A549 (cell line): ENCODE results near the gene HS6ST2. TPM values are rescaled to one million over a fixed set of nuclear protein-coding genes. Genes with fewer than 3 reads are reported as not detected.
"Not testable (repeated sequence)": the region's sequence is repeated elsewhere in the genome, so short reads cannot be mapped to it uniquely, and the experiment has no call there.

Experiments used
- ATAC-seq, 2 experiments: fragments of 200-7000 bp in 1 of 2; fragments of >200 bp in 1 of 2; cut with Nextera tagmentation in 1 of 2; cut with Tn5 transposase in 1 of 2; 3 replicates each; pipeline versions ENCODE4 v1.8.0 to v1.9.1; 2018 to 2020; ENCODE audit warnings: mild to moderate bottlenecking in 1 of 2, moderate library complexity in 1 of 2
- CTCF ChIA-PET: fragments of 300-600 bp; sonication (Branson Sonifier 250); formaldehyde crosslinking; extraction: SDS; loops from one replicate; lab custom pipeline; 2021; ENCODE audit warnings: antibody characterized with exemption, inconsistent platforms; lab: Yijun Ruan, JAX
- POLR2A ChIA-PET: fragments of 350-600 bp; formaldehyde crosslinking; extraction: SDS; loops from one replicate; lab custom pipeline; 2021; ENCODE audit warnings: antibody characterized with exemption, inconsistent platforms; lab: Yijun Ruan, JAX
- DNase-seq, 2 experiments: peaks; one replicate each; pipeline versions ENCODE4 v3.0.0 to v3.0.0-alpha.2; 2011 to 2016; ENCODE audit warnings: low read depth in 1 of 2, low spot score in 1 of 2
- FAIRE-seq: peaks from 2 replicates; lab custom pipeline; 2011; peaks lifted over from hg19 to GRCh38; lab: Jason Lieb, UNC
- H3K27ac ChIP-seq, 2 experiments: fragments of >200 bp; sonication (Bioruptor Twin); formaldehyde crosslinking; 3 replicates each; pipeline ENCODE4 v1.5.1; 2016 to 2017
- H3K4me1 ChIP-seq: fragments of >200 bp; sonication (Bioruptor Twin); formaldehyde crosslinking; 3 replicates; pipeline ENCODE4 v1.6.1; 2016
- H3K4me2 ChIP-seq: fragments of >200 bp; sonication (Bioruptor Twin); formaldehyde crosslinking; 3 replicates; pipeline ENCODE4 v1.6.1; 2016
- H3K4me3 ChIP-seq: fragments of >200 bp; sonication (Bioruptor Twin); formaldehyde crosslinking; 3 replicates; pipeline ENCODE4 v1.5.1; 2016
- H3K9me3 ChIP-seq: fragments of >200 bp; sonication (Bioruptor Twin); formaldehyde crosslinking; 3 replicates; pipeline ENCODE4 v1.6.1; 2016
- CBX2 ChIP-seq: fragments of 200-600 bp; sonication (generic); IDR thresholded peaks from 2 replicates; pipeline ENCODE4 v1.6.1; 2016; ENCODE audit warnings: low read depth, mild to moderate bottlenecking, borderline replicate concordance
- CBX8 ChIP-seq: fragments of 200-600 bp; sonication (generic); IDR thresholded peaks from 2 replicates; pipeline ENCODE4 v1.6.1; 2016
- EHMT2 ChIP-seq: fragments of 200-600 bp; sonication (generic); IDR thresholded peaks from 2 replicates; pipeline ENCODE4 v1.6.1; 2016; ENCODE audit warnings: antibody characterized with exemption, low read depth, mild to moderate bottlenecking, moderate library complexity
- EP300 ChIP-seq, 2 experiments: fragments of >200 bp; sonication (Bioruptor Twin); formaldehyde crosslinking; IDR thresholded peaks; 2 replicates in 1 of 2; 3 replicates in 1 of 2; pipeline ENCODE4 v1.6.1; 2016 to 2017
- GATA3 ChIP-seq: IDR thresholded peaks from 2 replicates; pipeline ENCODE4 v1.6.1; 2012; ENCODE audit warnings: borderline replicate concordance
- HDAC2 ChIP-seq: fragments of 200-600 bp; sonication (generic); IDR thresholded peaks from 2 replicates; pipeline ENCODE4 v1.6.1; 2016
- HOXB13 ChIP-seq: fragments of 250-450 bp; sonication (Bioruptor Pico); IDR thresholded peaks from 2 replicates; pipeline ENCODE4 v1.5.0; 2020; ENCODE audit warnings: low read depth, mild to moderate bottlenecking, moderate library complexity
- HOXB5 ChIP-seq: fragments of 250-450 bp; sonication (Bioruptor Pico); IDR thresholded peaks from 2 replicates; pipeline ENCODE4 v1.5.0; 2020; ENCODE audit warnings: mild to moderate bottlenecking, moderate library complexity
- JUNB ChIP-seq: fragments of >200 bp; sonication (Bioruptor Twin); formaldehyde crosslinking; IDR thresholded peaks from 2 replicates; pipeline ENCODE4 v1.6.1; 2016
- KDM1A ChIP-seq: fragments of 200-600 bp; sonication (generic); IDR thresholded peaks from 2 replicates; pipeline ENCODE4 v1.6.1; 2016; ENCODE audit warnings: low read depth, mild to moderate bottlenecking
- NFE2L2 ChIP-seq: fragments of 150-350 bp; conservative IDR thresholded peaks from 2 replicates; pipeline ENCODE4 v1.6.1; 2014; ENCODE audit warnings: low read length
- POLR2A ChIP-seq: IDR thresholded peaks from 2 replicates; pipeline ENCODE4 v1.6.1; 2012; ENCODE audit warnings: mild to moderate bottlenecking, low read length
- POLR2AphosphoS2 ChIP-seq: conservative IDR thresholded peaks from 2 replicates; pipeline ENCODE4 v1.6.1; 2012; ENCODE audit warnings: low read length, improper control_type of control experiment, inconsistent platforms
- RCOR1 ChIP-seq: fragments of 150-350 bp; IDR thresholded peaks from 2 replicates; pipeline ENCODE4 v1.6.1; 2014; ENCODE audit warnings: antibody characterized with exemption, low read length, low read depth
- RFX5 ChIP-seq: fragments of 450-650 bp; IDR thresholded peaks from 2 replicates; pipeline ENCODE4 v1.7.1; 2014; ENCODE audit warnings: antibody characterized with exemption, mild to moderate bottlenecking, moderate library complexity
- SREBF2 ChIP-seq: fragments of 450-650 bp; IDR thresholded peaks from 2 replicates; pipeline ENCODE4 v1.6.1; 2014; ENCODE audit warnings: mild to moderate bottlenecking, moderate library complexity
- TP53 ChIP-seq: fragments of 250-450 bp; sonication (Bioruptor Pico); IDR thresholded peaks from 2 replicates; pipeline ENCODE4 v1.5.0; 2021; ENCODE audit warnings: mild to moderate bottlenecking, moderate library complexity
- ZFP36 ChIP-seq: fragments of 450-650 bp; IDR thresholded peaks from 2 replicates; pipeline ENCODE4 v1.6.1; 2014; ENCODE audit warnings: borderline replicate concordance; ENCODE audit not compliant: partially characterized antibody
- ZNF302 ChIP-seq: fragments of 250-450 bp; sonication (Bioruptor Pico); IDR thresholded peaks from 2 replicates; pipeline ENCODE4 v1.9.0; 2021; ENCODE audit warnings: inconsistent platforms, mild to moderate bottlenecking, moderate library complexity
- WGBS: methylation state at CpG from one replicate; pipeline ENCODE4 v1.1.6; 2017; ENCODE audit errors: missing lambda C conversion rate; 5-methylcytosine and 5-hydroxymethylcytosine counted together
- polyA plus RNA-seq, 4 experiments: library from polyadenylated mRNA; depleted of rRNA in 3 of 4; stranded (reverse); fragments of >200 nt; fragmentation: RNase III in 1 of 4; extraction: RNeasy Plus Mini Kit Qiagen cat#74134 plus additional on column Dnase treatment in 1 of 4; gene quantifications; 2 replicates in 3 of 4; 3 replicates in 1 of 4; pipeline ENCODE4 v1.2.3, GENCODE V29; 2011 to 2017
- TF ChIP-seq, protein P1 (sequence below): IDR thresholded peaks from 2 replicates; pipeline ENCODE4 v1.6.1; 2012; ENCODE audit warnings: low read depth, borderline replicate concordance
- TF ChIP-seq, protein P2 (sequence below): fragments of 250-450 bp; sonication (Bioruptor Pico); IDR thresholded peaks from 2 replicates; pipeline ENCODE4 v1.5.0; 2021; ENCODE audit warnings: mild to moderate bottlenecking, moderate library complexity, borderline replicate concordance
- TF ChIP-seq, protein P3 (sequence below): IDR thresholded peaks from 2 replicates; pipeline ENCODE4 v1.6.1; 2012
- TF ChIP-seq, protein P4 (sequence below): fragments of >200 bp; sonication (Bioruptor Twin); formaldehyde crosslinking; IDR thresholded peaks from 2 replicates; pipeline ENCODE4 v1.6.1; 2016

HS6ST2 gene
- polyA plus RNA-seq, 2 of the 4 experiments (the other 2 are of a cell fraction): 0.01 to 0.04 TPM

DNA sequence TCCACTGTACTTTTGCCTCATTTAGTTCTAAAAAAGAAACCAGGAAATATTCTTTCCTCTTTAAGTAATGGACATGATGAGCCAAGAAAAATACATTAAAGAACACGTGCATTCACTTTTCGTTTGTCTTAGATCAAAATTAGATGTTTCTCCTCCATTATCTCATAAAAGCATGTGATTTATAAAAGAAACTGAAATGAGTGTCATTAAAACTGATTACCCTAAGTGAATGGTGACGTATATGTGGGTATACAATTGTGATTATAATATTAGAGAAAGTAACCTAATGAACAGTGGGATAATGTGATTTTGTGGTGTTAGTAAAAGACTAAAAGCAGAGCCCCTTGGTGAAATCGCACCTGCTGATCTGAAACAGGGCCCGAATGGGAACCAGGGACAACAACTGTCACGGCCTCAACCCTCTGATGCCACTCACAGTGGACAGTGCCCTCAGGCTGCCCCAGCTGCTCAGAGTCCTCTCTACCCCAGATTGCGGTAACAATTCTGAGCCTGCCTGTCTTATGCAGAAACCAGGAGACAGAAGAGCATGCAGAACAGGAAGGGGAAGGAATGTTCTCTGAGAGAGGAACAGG is 25.7 kb upstream of the HS6ST2 start:
- H3K27ac ChIP-seq: no peak overlapping the region
- ATAC-seq: no peak
- TF ChIP-seq, protein P1, sequence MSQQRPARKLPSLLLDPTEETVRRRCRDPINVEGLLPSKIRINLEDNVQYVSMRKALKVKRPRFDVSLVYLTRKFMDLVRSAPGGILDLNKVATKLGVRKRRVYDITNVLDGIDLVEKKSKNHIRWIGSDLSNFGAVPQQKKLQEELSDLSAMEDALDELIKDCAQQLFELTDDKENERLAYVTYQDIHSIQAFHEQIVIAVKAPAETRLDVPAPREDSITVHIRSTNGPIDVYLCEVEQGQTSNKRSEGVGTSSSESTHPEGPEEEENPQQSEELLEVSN: no peak
- no peak for TF ChIP-seq ZNF302
- POLR2A ChIA-PET: no interaction called here
- no peak overlapping the region for H3K4me2 ChIP-seq
- no peaks in the 10 kb centered on the region for H3K9me3 ChIP-seq
- CTCF ChIA-PET: interaction anchor here (1.0 kb wide), 1 partner anchor 8 kb away, joined by 3 read pairs; no protein-coding TSS in a partner anchor
- no peak overlapping the region for H3K4me3 ChIP-seq
- no peak for DNase-seq
- no peak for FAIRE-seq
- WGBS: 4% methylated on average over 7 of the region's 7 CpGs
- H3K4me1 ChIP-seq: no peaks in the 10 kb centered on the region

DNA sequence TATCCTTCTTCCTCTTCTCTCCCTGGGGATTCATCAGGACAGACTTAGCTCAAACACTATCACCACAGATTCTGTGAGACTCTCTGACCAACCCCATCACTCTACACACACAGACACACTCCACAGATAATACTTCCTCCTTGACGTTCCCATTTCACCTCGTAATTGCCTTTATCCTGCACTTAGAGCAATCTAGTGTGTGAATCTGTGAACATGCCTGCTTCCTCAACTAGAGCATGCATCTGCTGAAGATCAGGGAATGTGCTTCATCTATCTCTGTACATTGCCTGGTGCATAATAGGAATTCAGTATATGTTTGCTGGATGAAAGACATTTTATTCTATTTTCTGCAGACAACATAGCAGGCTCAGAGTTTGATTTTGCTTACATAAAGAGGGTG is 25.1 kb upstream of the HS6ST2 start:
- Histone ChIP-seq H3K4me3 (no peak overlapping the region), H3K27ac (no peak overlapping the region), H3K4me1 (no peaks in the 10 kb centered on the region), H3K4me2 (no peak overlapping the region), H3K9me3 (no peaks in the 10 kb centered on the region)
- WGBS: 0% methylated on average over 2 of the region's 2 CpGs
- FAIRE-seq (peak; percentile 70), DNase-seq (no peak), ATAC-seq (no peak)
- ChIA-PET CTCF (no interaction called here), POLR2A (no interaction called here)
- TF ChIP-seq HOXB13 (CRISPR knock-in tag): no peak
- no peak for TF ChIP-seq ZFP36
- TF ChIP-seq RCOR1: no peak
- TF ChIP-seq, protein P1: no peak
- TF ChIP-seq JUNB: no peak
- TF ChIP-seq NFE2L2: no peak
- TF ChIP-seq EP300 (IDR thresholded peaks at IDR 0.05): no peak
- TF ChIP-seq CBX8: no peak
- TF ChIP-seq, protein P2, sequence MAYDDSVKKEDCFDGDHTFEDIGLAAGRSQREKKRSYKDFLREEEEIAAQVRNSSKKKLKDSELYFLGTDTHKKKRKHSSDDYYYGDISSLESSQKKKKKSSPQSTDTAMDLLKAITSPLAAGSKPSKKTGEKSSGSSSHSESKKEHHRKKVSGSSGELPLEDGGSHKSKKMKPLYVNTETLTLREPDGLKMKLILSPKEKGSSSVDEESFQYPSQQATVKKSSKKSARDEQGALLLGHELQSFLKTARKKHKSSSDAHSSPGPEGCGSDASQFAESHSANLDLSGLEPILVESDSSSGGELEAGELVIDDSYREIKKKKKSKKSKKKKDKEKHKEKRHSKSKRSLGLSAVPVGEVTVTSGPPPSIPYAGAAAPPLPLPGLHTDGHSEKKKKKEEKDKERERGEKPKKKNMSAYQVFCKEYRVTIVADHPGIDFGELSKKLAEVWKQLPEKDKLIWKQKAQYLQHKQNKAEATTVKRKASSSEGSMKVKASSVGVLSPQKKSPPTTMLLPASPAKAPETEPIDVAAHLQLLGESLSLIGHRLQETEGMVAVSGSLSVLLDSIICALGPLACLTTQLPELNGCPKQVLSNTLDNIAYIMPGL: no peak

DNA sequence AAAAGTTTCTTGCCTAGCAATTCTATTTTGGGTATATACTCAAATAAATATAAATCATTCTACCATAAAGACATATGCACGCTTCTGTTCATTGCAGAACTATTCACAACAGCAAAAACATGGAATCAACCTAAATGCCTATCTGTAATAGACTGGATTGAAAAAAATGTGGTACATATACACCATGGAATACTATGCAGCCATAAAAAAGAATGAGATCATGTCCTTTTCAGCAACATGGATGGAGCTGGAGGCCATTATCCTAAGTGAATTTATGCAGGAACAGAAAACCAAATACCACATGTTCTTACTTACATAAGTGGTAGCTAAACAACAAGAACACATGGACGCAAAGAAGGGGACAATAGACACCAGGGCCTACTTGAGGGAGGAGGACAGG is 21.6 kb upstream of the HS6ST2 start:
- WGBS: 2% methylated on average over 2 of the region's 2 CpGs

DNA sequence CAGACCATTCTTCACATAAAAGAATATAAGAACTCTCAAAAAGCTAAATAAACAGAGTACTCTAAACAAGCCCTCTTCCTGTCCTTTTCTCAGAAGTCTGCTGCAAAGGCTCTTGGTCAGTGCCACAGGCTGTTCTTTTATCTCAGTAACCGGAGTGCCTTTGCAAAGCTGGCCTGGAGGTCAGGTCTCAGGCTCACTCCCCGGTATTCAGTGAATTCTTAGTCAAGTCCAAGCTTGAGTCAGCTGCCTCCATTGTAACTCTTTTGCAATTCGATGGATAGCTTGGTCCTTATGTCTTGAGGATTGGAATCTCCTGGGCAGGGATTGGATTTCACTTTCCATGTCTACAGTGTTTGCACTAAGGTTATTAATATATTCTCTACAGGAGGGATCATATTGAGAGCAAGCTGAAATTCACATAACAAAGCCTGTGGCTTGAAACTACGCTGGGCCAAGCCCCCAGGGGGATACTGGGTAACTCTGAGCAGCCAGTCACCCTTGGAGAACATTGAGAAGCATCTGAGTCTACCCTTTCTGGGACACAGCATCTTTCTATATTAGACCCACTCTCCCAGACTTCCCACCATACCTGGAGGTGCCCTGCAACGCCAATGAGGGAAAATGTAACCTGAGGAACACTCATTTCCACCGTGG is 10.0 kb upstream of the HS6ST2 start:
- Histone ChIP-seq H3K4me2 (no peak overlapping the region), H3K4me3 (no peak overlapping the region), H3K9me3 (no peaks in the 10 kb centered on the region), H3K27ac (no peak overlapping the region), H3K4me1 (no peaks in the 10 kb centered on the region)
- WGBS: 13% methylated on average over 6 of the region's 6 CpGs
- ChIA-PET POLR2A (no interaction called here), CTCF (no interaction called here)
- FAIRE-seq (no peak), DNase-seq (no peak), ATAC-seq (no peak)
- TF ChIP-seq HDAC2 (no peak), POLR2A (no peak), GATA3 (no peak), KDM1A (no peak), RFX5 (no peak), CBX2 (no peak), SREBF2 (no peak), EHMT2 (no peak), JUNB (no peak), HOXB5 (no peak), TP53 (CRISPR knock-in tag) (no peak), ZNF302 (no peak), EP300 (IDR thresholded peaks at IDR 0.05) (no peak), POLR2AphosphoS2 (no peak)
- TF ChIP-seq, protein P3, sequence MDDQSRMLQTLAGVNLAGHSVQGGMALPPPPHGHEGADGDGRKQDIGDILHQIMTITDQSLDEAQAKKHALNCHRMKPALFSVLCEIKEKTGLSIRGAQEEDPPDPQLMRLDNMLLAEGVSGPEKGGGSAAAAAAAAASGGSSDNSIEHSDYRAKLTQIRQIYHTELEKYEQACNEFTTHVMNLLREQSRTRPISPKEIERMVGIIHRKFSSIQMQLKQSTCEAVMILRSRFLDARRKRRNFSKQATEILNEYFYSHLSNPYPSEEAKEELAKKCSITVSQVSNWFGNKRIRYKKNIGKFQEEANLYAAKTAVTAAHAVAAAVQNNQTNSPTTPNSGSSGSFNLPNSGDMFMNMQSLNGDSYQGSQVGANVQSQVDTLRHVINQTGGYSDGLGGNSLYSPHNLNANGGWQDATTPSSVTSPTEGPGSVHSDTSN: no peak
- TF ChIP-seq, protein P4, sequence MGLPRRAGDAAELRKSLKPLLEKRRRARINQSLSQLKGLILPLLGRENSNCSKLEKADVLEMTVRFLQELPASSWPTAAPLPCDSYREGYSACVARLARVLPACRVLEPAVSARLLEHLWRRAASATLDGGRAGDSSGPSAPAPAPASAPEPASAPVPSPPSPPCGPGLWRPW: no peak
- TF ChIP-seq, all 56 proteins: peak for 0

More for the DNA sequence above, 21.6 kb upstream of the HS6ST2 start:
- H3K9me3 ChIP-seq, H3K4me1 ChIP-seq, H3K4me3 ChIP-seq, CTCF ChIA-PET, DNase-seq, FAIRE-seq, H3K27ac ChIP-seq, H3K4me2 ChIP-seq, POLR2A ChIA-PET, ATAC-seq: not testable (repeated sequence)
